Stimulated activated CD8-positive, alpha-beta memory T cell treated with anti-CD3 and anti-CD28 coated beads, Interleukin-4, amount 100 ng/mL, for 48 hours (primary cell): ENCODE data around the gene IL1RN.

Source experiments
- DNase-seq: peaks from one replicate; pipeline ENCODE4 v3.0.0-alpha.2; 2020

The IL1RN gene

GRCh38 chr2:113104054-113104611, 23.3 kb upstream of the IL1RN start:
- DNase-seq = peak; percentile 61

GRCh38 chr2:113105047-113105785, 22.2 kb upstream of the IL1RN start:
- peak; percentile 72 for DNase-seq

- no peak for DNase-seq
Observed at GRCh38 chr2:113111121-113111520, 16.3 kb upstream of the IL1RN start.

GRCh38 chr2:113111823-113112287, 15.5 kb upstream of the IL1RN start:
- DNase-seq = no peak

GRCh38 chr2:113112441-113112840, 15.0 kb upstream of the IL1RN start:
- DNase-seq = no peak

GRCh38 chr2:113112871-113113270, 14.5 kb upstream of the IL1RN start:
- no peak for DNase-seq

- DNase-seq = no peak
Observed at GRCh38 chr2:113113807-113114206, 13.6 kb upstream of the IL1RN start.

GRCh38 chr2:113114224-113114945, 13.0 kb upstream of the IL1RN start:
- no peak for DNase-seq

GRCh38 chr2:113114996-113115395, 12.4 kb upstream of the IL1RN start:
- DNase-seq = no peak

GRCh38 chr2:113116100-113116958, 11.1 kb upstream of the IL1RN start:
- no peak for DNase-seq

GRCh38 chr2:113117541-113118262, 9.7 kb upstream of the IL1RN start:
- DNase-seq = peak; percentile 73

- no peak for DNase-seq
Observed at GRCh38 chr2:113118263-113118657, 9.1 kb upstream of the IL1RN start.

GRCh38 chr2:113119111-113119510, 8.3 kb upstream of the IL1RN start:
- DNase-seq = no peak

GRCh38 chr2:113120861-113121260, 6.5 kb upstream of the IL1RN start:
- DNase-seq = no peak

GRCh38 chr2:113122364-113122763, 5.0 kb upstream of the IL1RN start:
- no peak for DNase-seq

GRCh38 chr2:113123726-113124125, 3.7 kb upstream of the IL1RN start:
- DNase-seq = no peak

- DNase-seq = no peak
Observed at GRCh38 chr2:113124181-113124961, 3.0 kb upstream of the IL1RN start.

GRCh38 chr2:113124984-113125855, 2.2 kb upstream of the IL1RN start:
- DNase-seq = no peak

GRCh38 chr2:113127646-113128570, 510 bp downstream of the IL1RN start:
- DNase-seq = no peak
